Retinal pigment epithelial cell (primary cell): ENCODE data around the gene RYK.
A peak's percentile ranks its signal among the peaks of the same experiment; 100 is the strongest.
"Not testable (repeated sequence)": the region's sequence is repeated elsewhere in the genome, so short reads cannot be mapped to it uniquely, and the experiment has no call there.

ENCODE experiments used
- DNase-seq: peaks from one replicate; pipeline ENCODE4 v3.0.0-alpha.2; 2010; ENCODE audit warnings: low read depth
- H3K4me3 ChIP-seq: 2 replicates; pipeline ENCODE4 v1.5.1; 2011; ENCODE audit warnings: mild to moderate bottlenecking, low read length, control low read depth, moderate library complexity
- TF ChIP-seq, protein P1 (sequence below): conservative IDR thresholded peaks from 2 replicates; pipeline ENCODE4 v1.5.1; 2011; ENCODE audit warnings: low read depth, low read length, control low read depth, inconsistent platforms

RYK gene

GRCh38 chr3:134279466-134279865 lies 28.8 kb upstream of the RYK start:
- no peak overlapping the region for H3K4me3 ChIP-seq
- peak; percentile 76 for DNase-seq
- TF ChIP-seq, protein P1, sequence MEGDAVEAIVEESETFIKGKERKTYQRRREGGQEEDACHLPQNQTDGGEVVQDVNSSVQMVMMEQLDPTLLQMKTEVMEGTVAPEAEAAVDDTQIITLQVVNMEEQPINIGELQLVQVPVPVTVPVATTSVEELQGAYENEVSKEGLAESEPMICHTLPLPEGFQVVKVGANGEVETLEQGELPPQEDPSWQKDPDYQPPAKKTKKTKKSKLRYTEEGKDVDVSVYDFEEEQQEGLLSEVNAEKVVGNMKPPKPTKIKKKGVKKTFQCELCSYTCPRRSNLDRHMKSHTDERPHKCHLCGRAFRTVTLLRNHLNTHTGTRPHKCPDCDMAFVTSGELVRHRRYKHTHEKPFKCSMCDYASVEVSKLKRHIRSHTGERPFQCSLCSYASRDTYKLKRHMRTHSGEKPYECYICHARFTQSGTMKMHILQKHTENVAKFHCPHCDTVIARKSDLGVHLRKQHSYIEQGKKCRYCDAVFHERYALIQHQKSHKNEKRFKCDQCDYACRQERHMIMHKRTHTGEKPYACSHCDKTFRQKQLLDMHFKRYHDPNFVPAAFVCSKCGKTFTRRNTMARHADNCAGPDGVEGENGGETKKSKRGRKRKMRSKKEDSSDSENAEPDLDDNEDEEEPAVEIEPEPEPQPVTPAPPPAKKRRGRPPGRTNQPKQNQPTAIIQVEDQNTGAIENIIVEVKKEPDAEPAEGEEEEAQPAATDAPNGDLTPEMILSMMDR, result no peak

DNA sequence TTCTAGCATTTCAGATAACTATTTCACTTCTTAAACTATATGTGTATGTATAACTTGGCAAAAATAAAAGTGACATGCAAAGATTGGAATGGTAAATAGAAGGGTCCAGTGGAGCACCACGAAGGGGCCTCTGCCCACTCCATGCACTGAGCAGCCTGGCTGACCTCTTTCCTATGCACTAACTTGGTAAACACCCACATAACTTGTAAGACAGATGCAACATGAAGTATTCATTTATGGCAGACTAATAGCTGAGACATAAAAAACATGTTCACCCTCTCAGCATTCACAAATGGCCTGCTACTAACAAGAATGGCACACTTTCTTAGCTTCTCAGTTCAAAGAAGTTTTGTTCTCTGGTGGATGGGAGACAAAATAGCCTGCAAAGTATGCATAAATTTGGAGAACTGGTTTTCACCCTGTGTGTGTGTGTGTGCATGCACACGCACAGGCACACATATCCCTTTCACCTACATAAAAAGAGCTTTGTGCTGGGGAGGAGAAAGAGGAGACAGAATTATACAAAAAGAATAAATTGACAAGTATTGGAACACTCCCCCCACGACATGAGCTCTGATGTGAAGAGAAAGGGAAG lies 26.5 kb upstream of the RYK start:
- DNase-seq, result no peak
- TF ChIP-seq, protein P1, result no peak
- no peak overlapping the region for H3K4me3 ChIP-seq

DNA sequence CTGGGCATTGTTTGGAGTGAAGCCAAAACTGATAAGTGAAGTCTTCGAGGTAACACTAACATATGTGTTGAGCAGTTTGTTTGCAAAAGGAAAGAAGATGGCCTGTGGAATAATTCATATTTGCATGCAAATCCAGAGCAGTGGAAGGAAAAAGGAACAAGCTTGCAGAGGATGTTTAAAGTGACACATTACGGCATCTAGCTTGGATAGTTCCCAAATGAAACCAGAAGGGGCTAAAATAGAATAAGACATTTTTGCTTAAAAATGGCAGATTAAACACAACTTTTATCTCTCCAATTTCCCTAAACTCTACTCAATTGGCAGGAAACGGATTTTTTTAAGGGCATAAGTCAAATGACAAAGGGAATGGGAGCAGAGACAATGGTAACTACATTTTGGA lies 25.4 kb upstream of the RYK start:
- TF ChIP-seq, protein P1, result no peak
- DNase-seq, result no peak
- no peak overlapping the region for H3K4me3 ChIP-seq

DNA sequence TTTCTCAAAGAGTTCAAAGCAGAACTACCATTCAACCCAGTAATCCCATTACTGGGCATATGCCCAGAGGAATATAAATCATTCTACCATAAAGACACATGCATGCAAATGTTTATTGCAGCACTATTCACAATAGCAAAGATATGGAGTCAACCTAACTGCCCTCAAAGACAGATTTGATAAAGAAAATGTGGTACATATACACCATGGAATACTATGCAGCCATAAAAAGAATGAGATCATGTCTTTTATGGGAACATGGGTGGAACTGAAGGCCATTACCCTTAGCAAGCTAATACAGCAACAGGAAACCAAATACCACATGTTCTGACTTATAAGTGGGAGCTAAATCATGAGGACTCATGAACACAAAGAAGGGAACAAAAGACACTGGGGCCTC lies 24.5 kb upstream of the RYK start:
- not testable (repeated sequence) for H3K4me3 ChIP-seq, DNase-seq

DNA sequence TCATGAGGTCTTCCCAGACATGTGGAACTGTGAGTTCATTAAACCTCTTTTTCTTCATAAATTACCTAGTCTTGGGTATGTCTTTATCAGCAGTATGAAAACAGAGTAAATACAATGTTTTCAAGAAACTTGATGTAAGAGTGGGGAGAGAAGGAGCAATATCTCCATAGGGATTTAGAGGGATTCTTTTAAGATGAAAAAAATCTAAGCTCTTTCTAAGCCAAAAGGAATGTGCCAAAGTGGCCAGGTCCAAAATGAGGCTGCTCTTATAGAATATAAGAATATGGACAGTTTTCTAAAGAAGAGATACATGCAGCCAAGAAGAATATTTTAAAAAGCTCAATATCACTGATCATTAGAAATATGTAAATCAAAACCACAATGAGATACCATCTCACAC lies 23.9 kb upstream of the RYK start:
- no peak overlapping the region for H3K4me3 ChIP-seq
- DNase-seq, result no peak
- TF ChIP-seq, protein P1, result no peak

DNA sequence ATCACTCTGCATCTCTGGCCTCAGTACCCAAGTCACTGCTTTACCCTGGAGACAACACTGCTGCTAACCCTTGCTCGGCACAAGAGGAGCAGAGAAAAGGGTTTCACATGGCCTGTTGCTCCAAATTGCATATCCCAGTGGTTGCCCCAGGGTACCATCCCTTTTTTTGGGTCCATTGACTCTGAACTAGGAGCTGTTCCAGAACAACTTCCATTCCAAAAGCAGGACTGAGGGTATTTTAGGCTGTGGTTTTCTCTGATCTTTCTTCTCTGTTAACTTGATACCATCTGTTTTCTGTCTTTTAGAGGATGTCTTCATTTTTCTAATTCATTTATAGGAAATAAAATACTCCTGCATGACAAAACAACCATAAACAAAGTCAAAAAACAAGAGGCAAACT lies 17.3 kb upstream of the RYK start:
- no peak for DNase-seq
- TF ChIP-seq, protein P1, result no peak
- no peak overlapping the region for H3K4me3 ChIP-seq

DNA sequence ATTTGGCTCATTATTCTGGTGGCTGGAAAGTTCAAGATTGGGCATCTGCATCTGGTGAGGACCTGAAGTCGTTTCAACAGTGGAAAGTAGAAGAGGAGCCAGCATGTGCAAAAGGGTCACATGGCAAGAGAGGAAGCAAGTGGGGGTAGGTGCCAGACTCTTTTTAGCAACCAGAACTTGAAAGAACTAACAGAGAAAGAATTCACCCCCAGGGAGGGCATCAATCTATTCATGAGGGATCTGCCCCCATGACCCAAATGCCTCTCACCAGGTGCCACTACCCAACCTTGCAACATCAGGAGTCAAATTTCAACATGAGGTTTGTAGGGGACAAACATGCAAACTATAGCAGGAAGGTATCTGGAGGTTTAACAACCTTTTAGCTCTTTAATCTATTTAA lies 10.3 kb upstream of the RYK start:
- TF ChIP-seq, protein P1, result no peak
- no peak overlapping the region for H3K4me3 ChIP-seq
- DNase-seq, result no peak
